Peyer's patch (tissue), 4 donors: Measurements from ENCODE around the gene SLC35B1. TPM values are rescaled to one million over a fixed set of nuclear protein-coding genes. Genes with fewer than 3 reads are reported as not detected.

Experiments
- DNase-seq, 3 donors: peaks; one replicate each; pipeline ENCODE4 v3.0.0-alpha.2; 2017 to 2019
- H3K27ac ChIP-seq, 4 donors: fragments of 200-600 bp; sonication (generic); one replicate each; pipeline ENCODE4 v1.5.1; 2016 to 2019
- H3K27me3 ChIP-seq, 2 donors: fragments of 200-600 bp; sonication (generic); one replicate each; pipeline ENCODE4 v1.5.1; 2019
- H3K36me3 ChIP-seq, 3 donors: fragments of 200-600 bp; sonication (generic); one replicate each; pipeline ENCODE4 v1.5.1; 2016 to 2019
- H3K4me1 ChIP-seq, 4 donors: fragments of 200-600 bp; sonication (generic); one replicate each; pipeline ENCODE4 v1.5.1; 2016 to 2019
- H3K4me3 ChIP-seq, 4 donors: fragments of 200-600 bp; sonication (generic); 1 replicate in 3 of 4; 2 replicates in 1 of 4; pipeline ENCODE4 v1.5.1; 2016 to 2019; ENCODE audit warnings: mild to moderate bottlenecking in 1 of 4
- H3K9me3 ChIP-seq, 4 donors: fragments of 200-600 bp; sonication (generic); one replicate each; pipeline ENCODE4 v1.5.1; 2016 to 2019; ENCODE audit warnings: mild to moderate bottlenecking in 1 of 4
- POLR2A ChIP-seq, 2 donors: fragments of 450-650 bp; IDR thresholded peaks; one replicate each; pipeline ENCODE4 v1.5.1; 2017; ENCODE audit warnings: antibody characterized with exemption in 2 of 2, mild to moderate bottlenecking in 2 of 2, moderate library complexity in 2 of 2
- total RNA-seq, 4 donors: library from RNA; depleted of rRNA; stranded (reverse); fragments of >200 nt; gene quantifications; one replicate each; pipeline ENCODE4 v1.1.0, GENCODE V29; 2016
- TF ChIP-seq, protein P1 (sequence below), 6 experiments: fragments of 450-650 bp in 4 of 6; fragments of 200-600 bp in 2 of 6; sonication (generic) in 1 of 6; IDR thresholded peaks; one replicate each; pipeline ENCODE4 v1.5.1; 2017 to 2019; ENCODE audit warnings: antibody characterized with exemption in 6 of 6, mild to moderate bottlenecking in 3 of 6, moderate library complexity in 1 of 6

Gene SLC35B1
- total RNA-seq, 4 donors from 2014 or later = 42.1 to 115 (median 78.2) TPM

DNA sequence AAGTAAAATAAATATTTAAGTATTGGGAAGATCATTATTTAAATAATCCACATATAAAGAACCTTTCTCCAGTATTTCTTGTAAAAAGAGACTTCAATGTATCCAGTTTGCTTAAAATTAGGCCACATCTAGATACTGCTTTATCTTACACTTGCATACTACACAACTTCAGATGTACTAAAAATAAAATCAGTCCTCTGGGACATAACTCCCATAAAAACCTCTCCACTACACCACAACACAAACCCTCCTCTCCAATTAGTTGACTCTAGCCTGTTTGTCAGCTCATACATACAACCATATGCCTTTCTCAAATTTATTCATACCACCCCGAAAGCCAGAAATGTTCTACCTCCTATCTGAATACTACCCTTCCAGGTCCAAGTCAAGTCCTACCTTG is 51.5 kb downstream of the SLC35B1 start:
- Histone ChIP-seq H3K4me3 (no peak overlapping the region), H3K27ac (no peak overlapping the region), H3K27me3 (no peaks in the 10 kb centered on the region), H3K36me3 (no peaks in the 10 kb centered on the region), H3K9me3 (no peaks in the 10 kb centered on the region), H3K4me1 (no peaks in the 10 kb centered on the region)
- DNase-seq = no peak
- TF ChIP-seq POLR2A (IDR thresholded peaks at IDR 0.05) = no peak
- TF ChIP-seq, protein P1, sequence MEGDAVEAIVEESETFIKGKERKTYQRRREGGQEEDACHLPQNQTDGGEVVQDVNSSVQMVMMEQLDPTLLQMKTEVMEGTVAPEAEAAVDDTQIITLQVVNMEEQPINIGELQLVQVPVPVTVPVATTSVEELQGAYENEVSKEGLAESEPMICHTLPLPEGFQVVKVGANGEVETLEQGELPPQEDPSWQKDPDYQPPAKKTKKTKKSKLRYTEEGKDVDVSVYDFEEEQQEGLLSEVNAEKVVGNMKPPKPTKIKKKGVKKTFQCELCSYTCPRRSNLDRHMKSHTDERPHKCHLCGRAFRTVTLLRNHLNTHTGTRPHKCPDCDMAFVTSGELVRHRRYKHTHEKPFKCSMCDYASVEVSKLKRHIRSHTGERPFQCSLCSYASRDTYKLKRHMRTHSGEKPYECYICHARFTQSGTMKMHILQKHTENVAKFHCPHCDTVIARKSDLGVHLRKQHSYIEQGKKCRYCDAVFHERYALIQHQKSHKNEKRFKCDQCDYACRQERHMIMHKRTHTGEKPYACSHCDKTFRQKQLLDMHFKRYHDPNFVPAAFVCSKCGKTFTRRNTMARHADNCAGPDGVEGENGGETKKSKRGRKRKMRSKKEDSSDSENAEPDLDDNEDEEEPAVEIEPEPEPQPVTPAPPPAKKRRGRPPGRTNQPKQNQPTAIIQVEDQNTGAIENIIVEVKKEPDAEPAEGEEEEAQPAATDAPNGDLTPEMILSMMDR (IDR thresholded peaks at IDR 0.05) = no peak

Other genes with a start within 250 kb of the SLC35B1 start
- gene NGFR, start 212.7 kb downstream of the SLC35B1 start, total RNA-seq = 1 to 10 TPM in 2 of 4 donors, under 1 TPM in 1, not detected in 1; 0.70 to 1.9 (median 1.5) TPM
- gene NXPH3, start 132.1 kb downstream of the SLC35B1 start, total RNA-seq = 1 to 10 TPM in 1 of 4 donors, under 1 TPM in 2, not detected in 1; 0.83 to 2.1 (median 0.94) TPM
- gene SPOP, start 29.9 kb downstream of the SLC35B1 start, total RNA-seq = 10 to 100 TPM; 72.2 to 81.3 (median 74.7) TPM
- 10 to 100 TPM in 1 of 4 donors, 1 to 10 TPM in 3; 6.5 to 16.5 (median 9.4) TPM for gene FAM117A, start 56.2 kb upstream of the SLC35B1 start, total RNA-seq
- 10 to 100 TPM; 44.3 to 50.9 (median 45.3) TPM for gene KAT7, start 80.7 kb upstream of the SLC35B1 start, total RNA-seq
- not detected for gene TAC4, start 140.1 kb upstream of the SLC35B1 start, total RNA-seq